Kidney epithelial cell (primary cell): ENCODE measurements around the gene POFUT1. TPM values are rescaled to one million over a fixed set of nuclear protein-coding genes. Genes with fewer than 3 reads are reported as not detected.
"Not testable (repeated sequence)": the region's sequence is repeated elsewhere in the genome, so short reads cannot be mapped to it uniquely, and the experiment has no call there.

Source experiments
- DNase-seq: peaks from one replicate; pipeline ENCODE4 v3.0.0-alpha.2; 2010; ENCODE audit warnings: low read depth
- H3K27me3 ChIP-seq: 2 replicates; pipeline ENCODE4 v1.6.0; 2011; ENCODE audit warnings: low read length; ENCODE audit not compliant: control insufficient read depth, insufficient read depth
- H3K36me3 ChIP-seq: 2 replicates; pipeline ENCODE4 v1.5.1; 2011; ENCODE audit warnings: low read length; ENCODE audit not compliant: control insufficient read depth, insufficient read depth
- H3K4me3 ChIP-seq: 2 replicates; pipeline ENCODE4 v1.5.1; 2011; ENCODE audit warnings: low read depth, mild to moderate bottlenecking, control low read depth, low read length
- CTCF ChIP-seq: IDR thresholded peaks from 2 replicates; pipeline ENCODE4 v1.5.1; 2011; ENCODE audit warnings: mild to moderate bottlenecking, moderate library complexity, low read length, control low read depth, inconsistent platforms; ENCODE audit not compliant: insufficient read depth, poor library complexity, severe bottlenecking
- total RNA-seq: library from RNA; depleted of rRNA; stranded (reverse); fragments of >200 nt; gene quantifications from 2 replicates; pipeline ENCODE4 v1.2.3, GENCODE V29; 2015

Gene POFUT1
- total RNA-seq, 1 donor from 2014 or later, result 44.3 TPM

- no peak overlapping the region for H3K4me3 ChIP-seq
- H3K27me3 ChIP-seq, result no peaks in the 10 kb centered on the region
- no peak for TF ChIP-seq CTCF
- no peak for DNase-seq
- H3K36me3 ChIP-seq, result no peaks in the 10 kb centered on the region
These were observed 44.5 kb downstream of the POFUT1 start for GRCh38 chr20:32252189-32252588.

GRCh38 chr20:32260973-32261372, 53.3 kb downstream of the POFUT1 start:
- not testable (repeated sequence) for DNase-seq

GRCh38 chr20:32261644-32262043, 54.0 kb downstream of the POFUT1 start:
- no peak overlapping the region for H3K4me3 ChIP-seq
- no peaks in the 10 kb centered on the region for H3K36me3 ChIP-seq
- no peak for TF ChIP-seq CTCF
- no peaks in the 10 kb centered on the region for H3K27me3 ChIP-seq
- no peak for DNase-seq

More at GRCh38 chr20:32260973-32261372, 53.3 kb downstream of the POFUT1 start:
- not testable (repeated sequence) for H3K27me3 ChIP-seq, H3K4me3 ChIP-seq, H3K36me3 ChIP-seq

- Histone ChIP-seq H3K27me3 (no peaks in the 10 kb centered on the region), H3K4me3 (no peak overlapping the region)
These were observed 55.8 kb downstream of the POFUT1 start for GRCh38 chr20:32263398-32263954.

GRCh38 chr20:32271620-32272019, 63.9 kb downstream of the POFUT1 start:
- Histone ChIP-seq H3K27me3 (no peaks in the 10 kb centered on the region), H3K36me3 (no peaks in the 10 kb centered on the region), H3K4me3 (no peak overlapping the region)
- TF ChIP-seq CTCF, result no peak
- DNase-seq, result no peak

More at GRCh38 chr20:32263398-32263954, 55.8 kb downstream of the POFUT1 start:
- H3K36me3 ChIP-seq, result no peaks in the 10 kb centered on the region
- no peak for TF ChIP-seq CTCF
- DNase-seq, result no peak

- H3K36me3 ChIP-seq, result no peaks in the 10 kb centered on the region
- DNase-seq, result no peak
- no peak for TF ChIP-seq CTCF
- H3K27me3 ChIP-seq, result no peaks in the 10 kb centered on the region
- no peak overlapping the region for H3K4me3 ChIP-seq
These were observed 66.7 kb downstream of the POFUT1 start for GRCh38 chr20:32274359-32274758.

GRCh38 chr20:32275163-32275562, 67.5 kb downstream of the POFUT1 start:
- not testable (repeated sequence) for H3K36me3 ChIP-seq, H3K4me3 ChIP-seq, DNase-seq, H3K27me3 ChIP-seq
